ENCODE measurements around the gene KCP.

KCP gene

DNA sequence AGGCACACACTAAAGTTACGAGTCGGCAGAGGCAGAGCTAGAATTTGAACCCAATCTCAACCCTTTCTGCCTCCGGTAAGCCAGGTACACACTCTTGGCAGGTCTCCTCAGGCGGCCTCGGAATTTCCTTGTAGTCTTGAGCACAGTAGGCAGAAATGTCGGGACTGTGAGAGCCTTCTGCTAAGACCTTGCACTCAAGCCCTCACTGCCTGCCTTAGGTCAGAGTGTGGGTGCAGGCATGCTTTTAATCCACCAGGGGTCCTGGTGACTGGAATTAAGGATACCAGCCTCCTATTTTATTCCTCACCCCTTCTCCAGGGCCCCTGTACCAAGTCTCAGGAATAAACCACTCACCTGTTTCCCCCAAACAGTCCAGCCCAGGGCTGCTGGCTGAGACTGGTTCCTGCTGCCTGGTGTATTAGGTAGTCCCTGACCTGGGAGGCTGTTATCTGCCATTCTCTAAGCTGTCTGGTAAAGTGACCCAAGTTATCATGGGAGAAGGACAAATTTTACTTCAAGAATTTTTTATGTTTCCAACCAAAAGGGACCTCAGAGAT lies 47.0 kb downstream of the KCP start:
- intact Hi-C loops (cut with DNase I), result loop anchor here (1.0 to 10.0 kb wide), 4 partner anchors 31 to 329 kb away; partner anchors contain the start of genes CALU and CCDC136
- DNase-seq, result peak in 1 of 10 donors; percentile 72

DNA sequence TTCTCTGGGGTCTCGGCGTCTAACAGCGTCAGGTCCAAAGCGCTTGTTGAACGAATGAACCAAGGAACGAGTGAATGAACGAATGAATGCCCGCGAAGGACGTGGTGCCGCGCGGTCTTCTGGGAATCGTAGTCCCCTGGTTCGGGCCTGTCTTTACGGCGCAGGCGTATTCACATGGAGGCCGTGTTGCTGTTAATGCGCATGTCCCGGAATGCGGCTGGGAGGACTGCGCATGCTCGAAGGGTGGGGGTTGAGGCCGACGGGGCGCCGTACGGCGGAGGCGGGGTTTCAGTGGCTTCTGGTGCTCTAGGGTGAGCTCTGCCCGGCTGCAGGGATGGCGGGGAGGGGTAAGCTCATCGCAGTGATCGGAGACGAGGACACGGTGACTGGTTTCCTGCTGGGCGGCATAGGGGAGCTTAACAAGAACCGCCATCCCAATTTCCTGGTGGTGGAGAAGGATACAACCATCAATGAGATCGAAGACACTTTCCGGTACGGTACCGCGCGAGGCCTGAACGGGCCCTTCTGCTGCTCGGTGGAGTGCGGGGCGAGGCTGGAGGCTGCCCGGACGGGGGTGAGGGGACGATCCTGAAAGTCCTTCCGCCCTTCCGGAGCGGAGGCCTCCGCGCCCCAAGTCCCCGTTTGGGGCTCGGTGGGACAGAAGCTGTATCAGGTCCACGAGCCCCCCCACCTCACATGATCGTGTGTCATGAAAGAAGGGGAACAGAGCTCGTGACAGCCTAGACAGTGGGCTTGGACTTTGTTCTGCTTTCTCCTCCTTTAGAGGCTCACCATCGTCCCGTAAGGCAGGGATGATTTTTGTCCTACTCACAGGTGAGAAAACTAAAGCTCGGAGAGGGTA lies 47.7 kb downstream of the KCP start, which contains the start of gene ATP6V1F:
Gene ATP6V1F (plus strand): TSS at position 286 of the 862 bp plus-strand sequence. CDS start 49 bp downstream, at position 335.
- intact Hi-C loops (cut with DNase I), result loop anchor here (1.0 to 10.0 kb wide), 4 partner anchors 30 to 328 kb away; partner anchors contain the start of genes CALU and CCDC136
- DNase-seq, result peak; percentile 89 to 99 (median 95)

- DNase-seq, result no peak
- intact Hi-C loops (cut with DNase I), result loop anchor here (2.0 to 10.0 kb wide), 3 partner anchors 29 to 327 kb away; partner anchors contain the start of gene CCDC136
Measured at GRCh38 chr7:128861957-128862570, 48.4 kb downstream of the KCP start.

DNA sequence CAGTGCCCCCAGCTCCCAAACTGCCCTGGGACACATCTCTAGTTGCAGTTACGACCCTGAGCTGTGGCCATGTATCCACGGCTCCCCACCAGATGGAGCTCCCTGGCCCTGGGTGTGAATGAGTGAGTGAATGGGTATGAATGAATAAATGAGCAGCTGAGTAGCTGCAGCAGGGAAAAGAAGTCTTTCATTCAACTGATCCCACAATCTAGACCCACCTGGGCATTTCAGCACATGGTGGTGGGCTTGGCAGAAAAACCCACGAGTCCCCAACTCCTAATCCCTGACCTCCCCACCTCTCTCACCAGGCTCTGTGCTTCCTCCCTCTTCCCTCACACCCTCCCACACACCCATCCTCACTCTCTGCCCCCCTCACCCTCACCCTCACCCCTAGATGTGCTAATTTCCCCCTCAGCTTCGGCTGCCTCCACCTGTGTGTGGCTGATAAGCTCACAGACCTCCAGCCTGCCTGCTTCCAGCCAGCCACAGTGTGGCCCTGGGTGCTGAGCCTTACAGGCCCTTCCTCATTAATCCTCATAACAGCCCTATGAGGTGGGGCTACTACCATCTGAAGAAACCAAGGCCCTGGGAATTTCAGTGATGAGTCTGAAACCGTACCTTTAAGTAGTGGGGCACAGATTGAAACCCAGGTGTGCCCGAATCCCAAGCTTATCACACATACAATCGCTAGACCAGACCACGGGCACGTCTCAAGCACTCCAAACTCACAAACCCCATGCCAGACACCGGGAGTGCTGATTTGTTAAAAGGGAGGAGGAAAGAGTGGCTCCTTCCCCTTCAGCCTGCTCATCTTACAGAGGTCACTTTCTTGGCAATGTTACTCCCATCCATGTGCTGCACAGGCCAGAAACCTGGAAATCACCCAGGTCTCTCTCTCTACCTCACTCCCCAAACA lies 50.1 kb downstream of the KCP start:
- no peak for DNase-seq
- intact Hi-C loops (cut with DNase I), result loop anchor here (5.0 to 10.0 kb wide), 2 partner anchors 68 to 326 kb away; partner anchors contain the start of gene CCDC136

DNA sequence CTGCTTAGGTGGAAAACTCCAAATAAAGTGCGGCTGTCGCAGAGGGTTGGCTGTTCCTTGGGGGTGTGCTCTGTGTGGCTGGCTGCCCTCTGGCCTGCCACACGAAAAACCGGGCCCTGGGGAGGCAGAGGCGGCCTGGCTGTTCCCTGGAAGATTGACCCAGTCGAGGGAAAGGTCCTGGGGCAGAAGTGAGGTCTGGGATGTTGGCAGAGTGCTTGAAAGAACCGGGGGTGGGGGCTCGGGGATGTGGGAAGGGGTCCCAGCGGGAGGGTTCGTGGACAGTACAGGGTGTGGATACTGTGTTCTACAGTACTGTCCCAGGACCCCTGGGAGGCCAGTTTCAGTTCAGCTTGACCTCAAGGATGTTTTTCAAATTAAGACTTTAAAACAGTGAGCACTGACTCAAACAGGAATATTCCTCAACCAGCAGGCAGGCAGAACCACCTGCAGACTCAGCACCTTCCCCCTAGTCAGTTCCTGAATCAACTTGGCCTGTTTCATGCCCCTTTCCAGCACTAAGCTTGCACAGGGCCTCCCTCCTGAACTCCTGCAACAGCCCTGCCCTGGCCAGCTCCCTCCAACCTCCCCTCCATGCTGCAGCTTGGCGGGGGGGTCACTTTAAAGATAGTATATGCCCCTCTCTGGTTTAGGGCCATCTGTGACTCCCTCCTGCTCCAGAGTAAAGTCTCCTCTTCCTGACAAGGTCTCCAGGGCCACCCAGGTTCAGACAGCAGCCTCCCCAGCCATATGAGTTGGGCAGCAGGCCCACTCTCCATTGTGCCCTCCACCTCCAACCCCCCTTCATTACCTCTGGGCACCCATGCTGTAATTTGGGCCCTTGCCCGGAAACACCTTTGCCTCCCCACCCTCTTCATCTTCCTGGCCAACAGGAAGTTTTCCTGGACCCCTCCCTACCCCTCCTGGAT lies 51.0 kb downstream of the KCP start:
- no peak for DNase-seq
- intact Hi-C loops (cut with DNase I), result loop anchor here (5.0 to 10.0 kb wide), 2 partner anchors 67 to 325 kb away; partner anchors contain the start of gene CCDC136

- intact Hi-C loops (cut with DNase I), result no loop called here
- DNase-seq, result no peak
Measured at GRCh38 chr7:128858380-128859231, 51.9 kb downstream of the KCP start.

DNA sequence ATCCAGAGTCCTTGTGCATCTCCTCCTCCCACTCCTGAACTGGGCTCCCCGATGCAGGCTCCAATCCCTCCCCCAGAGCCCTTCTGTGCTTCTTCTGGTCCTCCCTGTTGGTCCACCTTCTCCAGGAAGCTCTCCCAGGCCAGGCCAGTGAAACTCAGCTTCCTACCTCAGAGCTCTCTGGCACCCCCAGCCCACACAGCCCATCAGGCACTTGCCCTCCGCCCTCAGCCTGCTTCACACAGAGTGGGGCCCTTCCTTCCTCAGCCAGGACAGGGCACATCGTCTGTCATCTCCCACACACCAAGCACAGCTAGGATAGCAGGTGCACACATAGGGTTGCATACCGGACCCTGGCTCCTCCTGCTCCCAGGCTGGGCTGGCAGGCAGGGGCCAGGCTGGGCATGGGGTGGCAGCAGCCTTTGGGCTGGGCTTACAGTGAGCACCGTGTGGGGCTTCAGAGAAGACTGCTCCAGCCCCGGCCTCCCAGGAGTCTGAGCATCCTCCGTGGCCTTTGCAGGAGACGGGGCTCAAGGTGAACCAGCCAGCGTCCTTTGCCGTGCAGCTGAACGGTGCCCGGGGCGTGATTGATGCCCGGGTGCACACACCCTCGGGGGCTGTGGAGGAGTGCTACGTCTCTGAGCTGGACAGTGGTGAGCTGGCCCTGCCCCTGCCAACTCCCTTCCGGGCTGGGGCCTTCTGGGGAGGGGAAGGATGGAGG lies 54.3 kb downstream of the KCP start:
- DNase-seq, result no peak
- intact Hi-C loops (cut with DNase I), result no loop called here

DNA sequence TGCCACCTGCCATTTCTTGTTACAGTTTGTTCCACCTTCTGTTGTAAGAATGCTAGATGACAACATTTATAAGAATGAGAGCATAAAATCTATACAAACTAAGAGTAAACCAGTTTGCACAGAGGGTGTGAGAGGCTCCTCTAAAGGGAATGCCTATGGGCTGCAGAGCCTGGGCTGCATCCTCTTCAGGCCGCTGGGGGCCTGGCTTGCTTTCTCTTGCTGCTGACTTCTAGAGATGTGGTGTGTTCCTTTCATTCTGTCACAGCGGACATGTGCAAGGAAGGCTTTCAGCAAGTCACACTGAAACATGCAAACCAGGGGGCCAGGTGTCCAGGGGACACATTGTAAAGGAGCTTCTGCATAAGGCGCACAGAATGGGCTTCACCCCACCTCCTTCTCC lies 55.0 kb downstream of the KCP start:
- no peak for DNase-seq
- intact Hi-C loops (cut with DNase I), result no loop called here

DNA sequence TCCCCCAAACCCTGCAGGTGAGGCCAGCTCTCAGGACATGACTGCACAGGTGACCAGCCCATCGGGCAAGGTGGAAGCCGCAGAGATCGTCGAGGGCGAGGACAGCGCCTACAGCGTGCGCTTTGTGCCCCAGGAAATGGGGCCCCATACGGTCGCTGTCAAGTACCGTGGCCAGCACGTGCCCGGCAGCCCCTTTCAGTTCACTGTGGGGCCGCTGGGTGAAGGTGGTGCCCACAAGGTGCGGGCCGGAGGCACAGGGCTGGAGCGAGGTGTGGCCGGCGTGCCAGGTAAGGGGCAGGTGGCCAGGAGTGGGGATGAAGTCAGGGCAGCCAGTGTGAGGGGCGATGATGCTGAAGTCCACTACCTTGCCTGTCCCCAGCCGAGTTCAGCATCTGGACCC lies 56.1 kb downstream of the KCP start:
- DNase-seq, result no peak

DNA sequence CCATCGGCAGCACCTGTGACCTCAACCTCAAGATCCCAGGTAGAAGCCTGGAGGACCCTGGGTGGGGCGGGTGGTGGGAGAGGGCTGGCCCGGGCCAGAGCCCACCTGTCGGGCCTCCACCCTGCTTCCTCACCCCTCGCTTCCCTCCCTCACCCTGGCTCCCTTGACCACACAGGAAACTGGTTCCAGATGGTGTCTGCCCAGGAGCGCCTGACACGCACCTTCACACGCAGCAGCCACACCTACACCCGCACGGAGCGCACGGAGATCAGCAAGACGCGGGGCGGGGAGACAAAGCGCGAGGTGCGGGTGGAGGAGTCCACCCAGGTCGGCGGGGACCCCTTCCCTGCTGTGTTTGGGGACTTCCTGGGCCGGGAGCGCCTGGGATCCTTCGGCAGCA lies 56.7 kb downstream of the KCP start:
- no peak for DNase-seq
- intact Hi-C loops (cut with DNase I), result no loop called here

More for the DNA sequence above, 56.1 kb downstream of the KCP start:
- intact Hi-C loops (cut with DNase I), result no loop called here

DNA sequence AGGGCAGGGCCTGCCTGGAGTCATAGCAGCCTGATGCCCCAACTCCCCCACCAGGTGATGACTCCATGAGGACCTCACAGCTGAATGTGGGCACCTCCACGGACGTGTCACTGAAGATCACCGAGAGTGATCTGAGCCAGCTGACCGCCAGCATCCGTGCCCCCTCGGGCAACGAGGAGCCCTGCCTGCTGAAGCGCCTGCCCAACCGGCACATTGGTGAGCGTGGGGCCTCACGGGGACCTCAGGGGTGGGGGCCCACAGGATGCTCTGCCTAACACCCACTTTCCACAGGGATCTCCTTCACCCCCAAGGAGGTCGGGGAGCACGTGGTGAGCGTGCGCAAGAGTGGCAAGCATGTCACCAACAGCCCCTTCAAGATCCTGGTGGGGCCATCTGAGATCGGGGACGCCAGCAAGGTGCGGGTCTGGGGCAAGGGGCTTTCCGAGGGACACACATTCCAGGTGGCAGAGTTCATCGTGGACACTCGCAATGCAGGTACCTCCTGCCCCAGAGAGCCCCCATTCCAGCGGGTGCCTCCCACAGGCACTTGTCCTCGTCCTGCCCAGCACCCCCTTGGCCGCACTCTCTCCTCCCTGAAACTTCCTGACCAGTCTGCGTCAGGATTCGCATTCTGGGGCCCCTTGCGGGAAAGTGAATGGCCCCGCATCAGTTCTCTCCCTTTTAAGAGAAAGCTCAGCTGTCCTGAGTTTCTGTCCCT lies 57.8 kb downstream of the KCP start:
- intact Hi-C loops (cut with DNase I), result no loop called here

GRCh38 chr7:128849804-128850490 lies 60.6 kb downstream of the KCP start:
- no peak for DNase-seq
- intact Hi-C loops (cut with DNase I), result no loop called here

More for the DNA sequence above, 57.8 kb downstream of the KCP start:
- DNase-seq, result no peak

DNA sequence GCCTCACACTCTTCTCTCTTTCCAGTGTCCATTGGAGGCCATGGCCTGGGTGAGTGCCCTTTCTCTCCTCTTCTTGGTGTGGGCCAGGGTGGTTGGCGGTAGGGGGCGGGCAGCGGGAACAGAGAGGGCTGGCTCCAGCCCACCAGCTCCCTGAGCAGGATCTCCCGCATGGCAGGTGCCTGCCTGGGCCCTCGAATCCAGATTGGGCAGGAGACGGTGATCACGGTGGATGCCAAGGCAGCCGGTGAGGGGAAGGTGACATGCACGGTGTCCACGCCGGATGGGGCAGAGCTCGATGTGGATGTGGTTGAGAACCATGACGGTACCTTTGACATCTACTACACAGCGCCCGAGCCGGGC lies 61.4 kb downstream of the KCP start:
- intact Hi-C loops (cut with DNase I), result no loop called here
- DNase-seq, result peak in 1 of 10 donors; percentile 82

- peak in 1 of 10 donors; percentile 61 for DNase-seq
- intact Hi-C loops (cut with DNase I), result no loop called here
Measured at GRCh38 chr7:128848289-128849155, 62.0 kb downstream of the KCP start.

GRCh38 chr7:128847721-128848211 lies 62.7 kb downstream of the KCP start:
- intact Hi-C loops (cut with DNase I), result no loop called here
- DNase-seq, result no peak

Data from posterior cingulate gyrus (tissue), 11 donors.